Neural cell (in vitro differentiated cells): ENCODE measurements around the gene STMN3. TPM values are rescaled to one million over a fixed set of nuclear protein-coding genes. Genes with fewer than 3 reads are reported as not detected.
"Not testable (repeated sequence)": the region's sequence is repeated elsewhere in the genome, so short reads cannot be mapped to it uniquely, and the experiment has no call there.

Experiments used
- H2AFZ ChIP-seq: fragments of 200-600, 300-800 bp; sonication (generic), shearing (Covaris generic); 2 replicates; pipeline ENCODE4 v1.6.0; 2014; ENCODE audit warnings: low read depth, mild to moderate bottlenecking, antibody characterized with exemption, low read length, moderate library complexity
- H3F3A ChIP-seq: fragments of 200-600 bp; shearing (Covaris generic); 2 replicates; pipeline ENCODE4 v1.6.1; 2016; ENCODE audit warnings: mild to moderate bottlenecking, moderate library complexity, mixed read lengths, antibody characterized with exemption, low read length; ENCODE audit not compliant: insufficient read depth, poor library complexity, severe bottlenecking
- H3K27ac ChIP-seq: fragments of 200-600, 300-800 bp; sonication (generic), shearing (Covaris generic); 2 replicates; pipeline ENCODE4 v1.5.1; 2014; ENCODE audit warnings: mild to moderate bottlenecking, low read length, moderate library complexity
- H3K27me3 ChIP-seq: fragments of 300-800, 200-600 bp; sonication (generic), shearing (Covaris generic); 2 replicates; pipeline ENCODE4 v1.6.0; 2014; ENCODE audit warnings: mild to moderate bottlenecking, low read depth, low read length, moderate library complexity; ENCODE audit not compliant: insufficient read depth
- H3K36me3 ChIP-seq: fragments of 300-800, 200-600 bp; sonication (generic), shearing (Covaris generic); 2 replicates; pipeline ENCODE4 v1.5.1; 2014; ENCODE audit warnings: mild to moderate bottlenecking, antibody characterized with exemption, low read length, moderate library complexity; ENCODE audit not compliant: insufficient read depth
- H3K4me2 ChIP-seq: fragments of 300-800, 200-600 bp; sonication (generic), shearing (Covaris generic); 2 replicates; pipeline ENCODE4 v1.6.0; 2014; ENCODE audit warnings: mild to moderate bottlenecking, low read length
- H3K4me3 ChIP-seq: fragments of 300-800, 200-600 bp; sonication (generic), shearing (Covaris generic); 2 replicates; pipeline ENCODE4 v1.5.1; 2014; ENCODE audit warnings: mild to moderate bottlenecking, low read length, moderate library complexity
- H3K79me2 ChIP-seq: fragments of 200-600 bp; shearing (Covaris generic); replicated peaks from 2 replicates; pipeline ENCODE4 v1.6.0; 2014; ENCODE audit warnings: mild to moderate bottlenecking, low read length, moderate library complexity; ENCODE audit not compliant: insufficient read depth
- H3K9ac ChIP-seq: fragments of 300-800, 200-600 bp; sonication (generic), shearing (Covaris generic); 2 replicates; pipeline ENCODE4 v1.6.1; 2016; ENCODE audit warnings: mild to moderate bottlenecking, low read length, mixed read lengths
- H3K9me2 ChIP-seq: fragments of 200-600 bp; shearing (Covaris generic); 2 replicates; pipeline ENCODE4 v1.6.1; 2016; ENCODE audit warnings: mild to moderate bottlenecking, low read length, mixed read lengths; ENCODE audit not compliant: insufficient read depth
- H3K9me3 ChIP-seq: fragments of 200-600, 300-800 bp; sonication (generic), shearing (Covaris generic); 2 replicates; pipeline ENCODE4 v1.6.1; 2016; ENCODE audit warnings: mild to moderate bottlenecking, mixed run types, low read length, moderate library complexity, mixed read lengths
- H4K20me1 ChIP-seq: fragments of 200-600 bp; shearing (Covaris generic); 2 replicates; pipeline ENCODE4 v1.6.1; 2016; ENCODE audit warnings: mild to moderate bottlenecking, mixed run types; ENCODE audit not compliant: insufficient read depth
- CTCF ChIP-seq: fragments of 450-650 bp; IDR thresholded peaks from 2 replicates; pipeline ENCODE4 v1.5.1; 2014; ENCODE audit warnings: antibody characterized with exemption, mild to moderate bottlenecking, moderate library complexity; ENCODE audit not compliant: poor library complexity, severe bottlenecking
- EP300 ChIP-seq: fragments of 450-650 bp; conservative IDR thresholded peaks from 2 replicates; pipeline ENCODE4 v1.6.1; 2014; ENCODE audit warnings: antibody characterized with exemption, mild to moderate bottlenecking, moderate library complexity; ENCODE audit not compliant: poor library complexity, severe bottlenecking
- EZH2 ChIP-seq: fragments of 200-600, 300-800 bp; shearing (Covaris generic), sonication (generic); IDR thresholded peaks from 2 replicates; pipeline ENCODE4 v1.6.1; 2014; ENCODE audit warnings: antibody characterized with exemption, low read length, borderline replicate concordance, mild to moderate bottlenecking; ENCODE audit not compliant: insufficient read depth, poor library complexity, severe bottlenecking
- MXI1 ChIP-seq: fragments of 450-650 bp; conservative IDR thresholded peaks from 2 replicates; pipeline ENCODE4 v1.6.1; 2014; ENCODE audit warnings: antibody characterized with exemption, mild to moderate bottlenecking; ENCODE audit not compliant: poor library complexity, severe bottlenecking
- POLR2AphosphoS5 ChIP-seq: IDR thresholded peaks from 2 replicates; pipeline ENCODE4 v1.6.1; 2012
- RAD21 ChIP-seq: fragments of 450-650 bp; conservative IDR thresholded peaks from 2 replicates; pipeline ENCODE4 v1.6.1; 2014; ENCODE audit warnings: antibody characterized with exemption, mild to moderate bottlenecking, moderate library complexity
- REST ChIP-seq: IDR thresholded peaks from 2 replicates; pipeline ENCODE4 v1.6.1; 2012; ENCODE audit warnings: borderline replicate concordance
- SMC3 ChIP-seq: fragments of 450-650 bp; conservative IDR thresholded peaks from 2 replicates; pipeline ENCODE4 v1.6.1; 2014; ENCODE audit warnings: antibody characterized with exemption, mild to moderate bottlenecking, moderate library complexity; ENCODE audit not compliant: poor library complexity
- TAF1 ChIP-seq: IDR thresholded peaks from 2 replicates; pipeline ENCODE4 v1.6.1; 2012; ENCODE audit warnings: low read depth
- polyA plus RNA-seq: library from polyadenylated mRNA; depleted of rRNA; stranded (reverse); fragments of >200 nt; gene quantifications from 2 replicates; pipeline ENCODE4 v1.2.3, GENCODE V29; 2014

STMN3 gene
- polyA plus RNA-seq, 1 donor from 2014 or later, result 268 TPM

DNA sequence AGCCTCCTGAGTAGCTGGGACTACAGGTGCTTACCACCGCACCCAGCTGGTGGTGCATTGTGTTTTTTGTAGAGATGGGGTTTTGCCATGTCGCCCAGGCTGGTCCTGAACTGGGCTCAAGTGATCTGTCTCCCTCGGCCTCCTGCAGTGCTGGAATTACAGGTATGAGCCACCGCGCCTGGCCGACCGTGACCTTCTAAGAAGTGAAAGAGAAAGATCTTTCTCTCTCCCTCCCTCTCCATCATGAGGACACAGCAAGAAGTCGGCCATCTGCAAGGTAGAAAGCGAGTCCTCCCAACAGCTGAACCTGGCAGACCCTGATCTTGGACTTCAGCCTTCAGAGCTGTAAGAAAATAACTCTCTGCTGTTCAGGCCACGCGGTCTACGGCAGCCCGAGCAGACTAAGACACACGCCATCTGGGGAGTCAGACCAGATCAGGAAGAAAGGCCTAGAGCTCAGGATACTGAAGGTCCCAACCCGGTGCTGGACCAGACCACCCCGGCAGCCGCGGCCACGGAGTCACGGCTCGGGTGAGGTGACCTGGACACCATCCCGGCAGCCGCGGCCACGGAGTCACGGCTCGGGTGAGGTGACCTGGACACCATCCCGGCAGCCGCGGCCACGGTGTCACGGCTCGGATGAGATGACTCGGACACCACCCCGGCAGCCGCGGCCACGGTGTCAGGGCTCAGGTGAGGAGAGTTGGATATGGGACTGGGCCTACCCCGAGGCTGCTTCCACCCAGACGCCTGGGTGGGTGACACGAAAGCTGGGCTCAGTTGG, 35.9 kb downstream of the STMN3 start:
- Histone ChIP-seq H2AFZ (no peak overlapping the region), H3K9me2 (no peaks in the 10 kb centered on the region), H3K9me3 (no peaks in the 10 kb centered on the region), H3K9ac (no peak overlapping the region), H3K4me3 (no peak overlapping the region), H3F3A (no peaks in the 10 kb centered on the region), H3K4me2 (no peak overlapping the region), H3K36me3 (no peaks in the 10 kb centered on the region), H3K27ac (no peak overlapping the region), H3K27me3 (no peaks in the 10 kb centered on the region), H4K20me1 (no peaks in the 10 kb centered on the region), H3K79me2 (peaks cover 5% of the 10 kb centered on the region)
- no peak for TF ChIP-seq MXI1
- no peak for TF ChIP-seq REST
- TF ChIP-seq SMC3, result no peak
- no peak for TF ChIP-seq POLR2AphosphoS5
- TF ChIP-seq RAD21, result no peak
- no peak for TF ChIP-seq EZH2
- TF ChIP-seq CTCF, result no peak
- TF ChIP-seq EP300, result no peak
- TF ChIP-seq TAF1, result no peak

- H3K9ac ChIP-seq, H4K20me1 ChIP-seq, H3K9me2 ChIP-seq, H2AFZ ChIP-seq, H3K4me3 ChIP-seq, H3F3A ChIP-seq, H3K27me3 ChIP-seq, H3K79me2 ChIP-seq, H3K27ac ChIP-seq, H3K4me2 ChIP-seq, H3K9me3 ChIP-seq, H3K36me3 ChIP-seq: not testable (repeated sequence)
These were observed 39.2 kb downstream of the STMN3 start for GRCh38 chr20:63613863-63614594.
